NCI-H524 treated with DMSO at 0.1 percent for 48 hours (cell line): Measurements from ENCODE around the gene HOMER3.

ENCODE experiments used
- DNase-seq: peaks from one replicate; lab custom pipeline; 2025; lab: John Stamatoyannopoulos, UW

Gene HOMER3

GRCh38 chr19:18879579-18880373, 61.2 kb downstream of the HOMER3 start:
- DNase-seq: no peak
